Activated CD4-positive, alpha-beta T cell treated with anti-CD3 and anti-CD28 coated beads, Interleukin-2, amount 50 U/mL, for 16 hours (primary cell): ENCODE results near the gene GSK3A.

ENCODE experiments used
- DNase-seq: peaks from one replicate; pipeline ENCODE4 v3.0.0-alpha.2; 2020

The GSK3A gene

GRCh38 chr19:42247640-42248199 lies 5.3 kb upstream of the GSK3A start:
- no peak for DNase-seq

- DNase-seq, result no peak
Measured at GRCh38 chr19:42246922-42247639, 4.7 kb upstream of the GSK3A start.

GRCh38 chr19:42246143-42246921 lies 3.9 kb upstream of the GSK3A start:
- DNase-seq, result no peak

- no peak for DNase-seq
Measured at GRCh38 chr19:42245231-42245630, 2.8 kb upstream of the GSK3A start.

- DNase-seq, result peak; percentile 96
Measured at GRCh38 chr19:42244347-42245220, 2.2 kb upstream of the GSK3A start.

- DNase-seq, result no peak
Measured at GRCh38 chr19:42242069-42242511, 312 bp downstream of the GSK3A start.

- no peak for DNase-seq
Measured at GRCh38 chr19:42241279-42241678, 1.1 kb downstream of the GSK3A start.

- no peak for DNase-seq
Measured at GRCh38 chr19:42239544-42240220, 2.7 kb downstream of the GSK3A start.

GRCh38 chr19:42235181-42235580 lies 7.2 kb downstream of the GSK3A start:
- DNase-seq, result no peak

- DNase-seq, result no peak
Measured at GRCh38 chr19:42234364-42234763, 8.0 kb downstream of the GSK3A start.

- no peak for DNase-seq
Measured at GRCh38 chr19:42233678-42234292, 8.6 kb downstream of the GSK3A start.

GRCh38 chr19:42233106-42233505 lies 9.3 kb downstream of the GSK3A start:
- no peak for DNase-seq

GRCh38 chr19:42232435-42232834 lies 10.0 kb downstream of the GSK3A start:
- DNase-seq, result no peak

GRCh38 chr19:42230571-42230970 lies 11.8 kb downstream of the GSK3A start:
- DNase-seq, result no peak

- no peak for DNase-seq
Measured at GRCh38 chr19:42229855-42230351, 12.5 kb downstream of the GSK3A start.

- no peak for DNase-seq
Measured at GRCh38 chr19:42229301-42229854, 13.0 kb downstream of the GSK3A start.

- no peak for DNase-seq
Measured at GRCh38 chr19:42228641-42229040, 13.8 kb downstream of the GSK3A start.

GRCh38 chr19:42226886-42227285 lies 15.5 kb downstream of the GSK3A start:
- DNase-seq, result no peak

GRCh38 chr19:42225718-42226292 lies 16.6 kb downstream of the GSK3A start:
- no peak for DNase-seq

- DNase-seq, result no peak
Measured at GRCh38 chr19:42224940-42225717, 17.3 kb downstream of the GSK3A start.
